Panc1 (cell line): Measurements from ENCODE around the gene HMSD. TPM values are rescaled to one million over a fixed set of nuclear protein-coding genes. Genes with fewer than 3 reads are reported as not detected.

Experiments
- ATAC-seq: fragments of 200-7000 bp; cut with Tn5 transposase; 2 replicates; pipeline ENCODE4 v1.9.1; 2020; ENCODE audit warnings: mild to moderate bottlenecking, moderate library complexity
- BruUV-seq: library from RNA; stranded (reverse); fragments of 400-500 nt; replicated peaks from 2 replicates; lab custom pipeline; 2021; lab: Mats Ljungman, UMichigan
- CTCF ChIA-PET: fragments of 300-600 bp; sonication (Branson Sonifier 250); formaldehyde crosslinking; loops from one replicate; lab custom pipeline; 2022; ENCODE audit warnings: antibody characterized with exemption; lab: Charles Lee
- POLR2A ChIA-PET: fragments of 300-600 bp; sonication (Branson Sonifier 250); formaldehyde crosslinking; loops from one replicate; lab custom pipeline; 2022; ENCODE audit warnings: antibody characterized with exemption; lab: Charles Lee
- DNase-seq: peaks from one replicate; pipeline ENCODE4 v3.0.0-alpha.2; 2010; ENCODE audit warnings: low read depth, low spot score
- H3K27ac ChIP-seq: 2 replicates; pipeline ENCODE4 v1.5.1; 2011; ENCODE audit warnings: mild to moderate bottlenecking, low read length, inconsistent platforms
- H3K27me3 ChIP-seq: fragments of 200-500 bp; sonication (Bioruptor generic); 2 replicates; pipeline ENCODE4 v1.6.0; 2014; ENCODE audit warnings: low read length, inconsistent platforms; ENCODE audit not compliant: control insufficient read depth, insufficient read depth
- H3K36me3 ChIP-seq: fragments of 200-500 bp; sonication (Bioruptor generic); 2 replicates; pipeline ENCODE4 v1.5.1; 2014; ENCODE audit warnings: inconsistent platforms, mild to moderate bottlenecking, low read length, moderate library complexity; ENCODE audit not compliant: control insufficient read depth, insufficient read depth
- H3K4me1 ChIP-seq: 2 replicates; pipeline ENCODE4 v1.5.1; 2011; ENCODE audit warnings: inconsistent platforms, mild to moderate bottlenecking, low read length, moderate library complexity; ENCODE audit not compliant: control insufficient read depth, insufficient read depth
- H3K4me3 ChIP-seq, 2 experiments: 2 replicates each; pipeline ENCODE4 v1.5.1; 2011 to 2012; ENCODE audit warnings: low read depth in 2 of 2, low read length in 2 of 2, mild to moderate bottlenecking in 2 of 2, inconsistent platforms in 1 of 2, moderate library complexity in 1 of 2
- H3K9me3 ChIP-seq: fragments of 200-500 bp; sonication (Bioruptor generic); 2 replicates; pipeline ENCODE4 v1.5.1; 2014; ENCODE audit warnings: low read depth, mild to moderate bottlenecking, inconsistent platforms, low read length, moderate library complexity; ENCODE audit not compliant: control insufficient read depth, insufficient read depth
- CTCF ChIP-seq: fragments of 450-650 bp; IDR thresholded peaks from 2 replicates; pipeline ENCODE4 v1.5.1; 2017; ENCODE audit warnings: mild to moderate bottlenecking
- POLR2AphosphoS5 ChIP-seq: IDR thresholded peaks from 2 replicates; pipeline ENCODE4 v1.6.1; 2012; ENCODE audit warnings: mild to moderate bottlenecking, low read depth, low read length, moderate library complexity
- REST ChIP-seq, 2 experiments: IDR thresholded peaks; 2 replicates each; pipeline ENCODE4 v1.6.1; 2011 to 2012; ENCODE audit warnings: low read depth in 2 of 2, control low read depth in 1 of 2, low read length in 1 of 2, mild to moderate bottlenecking in 1 of 2, moderate library complexity in 1 of 2; ENCODE audit not compliant: insufficient read depth in 1 of 2
- SIN3A ChIP-seq: IDR thresholded peaks from 2 replicates; pipeline ENCODE4 v1.6.1; 2012; ENCODE audit warnings: low read depth, mild to moderate bottlenecking, low read length, moderate library complexity, borderline replicate concordance; ENCODE audit not compliant: insufficient read depth
- TCF7L2 ChIP-seq: IDR thresholded peaks from 2 replicates; pipeline ENCODE4 v1.6.1; 2011; ENCODE audit warnings: mild to moderate bottlenecking, low read depth, low read length, inconsistent platforms
- in situ Hi-C: cut with HindIII; loops from 2 replicates; pipeline ENCODE4 v1.10.0; 2016; ENCODE audit warnings: low sequenced_read_pairs, low pct_unique_long_range_greater_than_20kb
- intact Hi-C: fragments of 100-400 bp; cut with micrococcal nuclease; formaldehyde crosslinking; loops from one replicate; pipeline ENCODE4 v1.10.0; 2022; ENCODE audit not compliant: unreplicated experiment
- total RNA-seq: library from RNA; stranded (reverse); gene quantifications from one replicate; pipeline ENCODE4 v1.2.1, GENCODE V29; 2021; ENCODE audit not compliant: unreplicated experiment

The HMSD gene
- total RNA-seq, 1 experiment from 2014 or later, result 1.3 TPM

- TF ChIP-seq CTCF (no peak), TCF7L2 (no peak), SIN3A (no peak), REST (IDR thresholded peaks at IDR 0.05; ENCODE audit: insufficient read depth in 1 of 2, low read depth in 2 of 2, low read length in 1 of 2) (no peak), POLR2AphosphoS5 (no peak)
- ChIA-PET POLR2A (no interaction called here), CTCF (no interaction called here)
- no peaks in the 10 kb centered on the region for H3K9me3 ChIP-seq
- H3K4me1 ChIP-seq, result no peaks in the 10 kb centered on the region
- DNase-seq, result no peak
- H3K4me3 ChIP-seq, result no peak overlapping the region
- in situ Hi-C loops, result no loop called here
- intact Hi-C loops, result no loop called here
- no TSS peak for BruUV-seq
- H3K27ac ChIP-seq, result no peak overlapping the region
- ATAC-seq, result no peak
- no peaks in the 10 kb centered on the region for H3K27me3 ChIP-seq
- no peaks in the 10 kb centered on the region for H3K36me3 ChIP-seq
Observed at GRCh38 chr18:63986885-63987284, 37.8 kb downstream of the HMSD start.

GRCh38 chr18:63987743-63988142, 38.6 kb downstream of the HMSD start:
- no TSS peak for BruUV-seq
- Histone ChIP-seq H3K27ac (no peak overlapping the region), H3K9me3 (no peaks in the 10 kb centered on the region), H3K4me1 (no peaks in the 10 kb centered on the region), H3K36me3 (no peaks in the 10 kb centered on the region), H3K4me3 (no peak overlapping the region), H3K27me3 (no peaks in the 10 kb centered on the region)
- intact Hi-C loops, result no loop called here
- POLR2A ChIA-PET, result no interaction called here
- DNase-seq, result no peak
- CTCF ChIA-PET, result no interaction called here
- ATAC-seq, result no peak
- TF ChIP-seq SIN3A (no peak), POLR2AphosphoS5 (no peak), CTCF (no peak), REST (IDR thresholded peaks at IDR 0.05; ENCODE audit: insufficient read depth in 1 of 2, low read depth in 2 of 2, low read length in 1 of 2) (no peak), TCF7L2 (no peak)
- in situ Hi-C loops, result no loop called here
